GM12891 (cell line): ENCODE measurements around the gene S100A2.

Experiments
- PAX5 ChIP-seq: IDR thresholded peaks from 2 replicates; pipeline ENCODE4 v1.6.1; 2011; ENCODE audit warnings: low read length, moderate library complexity, mild to moderate bottlenecking; ENCODE audit not compliant: insufficient read depth, severe bottlenecking
- POLR2A ChIP-seq: IDR thresholded peaks from 2 replicates; pipeline ENCODE4 v1.6.1; 2011; ENCODE audit warnings: low read depth, low read length, control low read depth
- POLR2AphosphoS5 ChIP-seq: IDR thresholded peaks from 2 replicates; pipeline ENCODE4 v1.6.1; 2011; ENCODE audit warnings: low read depth, low read length, control low read depth
- POU2F2 ChIP-seq: IDR thresholded peaks from 2 replicates; pipeline ENCODE4 v1.6.1; 2011; ENCODE audit warnings: low read depth, mild to moderate bottlenecking, control low read depth, low read length, moderate library complexity
- SPI1 ChIP-seq: IDR thresholded peaks from 2 replicates; pipeline ENCODE4 v1.6.1; 2011; ENCODE audit warnings: low read depth, low read length, control low read depth
- TAF1 ChIP-seq: IDR thresholded peaks from 2 replicates; pipeline ENCODE4 v1.6.1; 2011; ENCODE audit warnings: low read depth, low read length, control low read depth

DNA sequence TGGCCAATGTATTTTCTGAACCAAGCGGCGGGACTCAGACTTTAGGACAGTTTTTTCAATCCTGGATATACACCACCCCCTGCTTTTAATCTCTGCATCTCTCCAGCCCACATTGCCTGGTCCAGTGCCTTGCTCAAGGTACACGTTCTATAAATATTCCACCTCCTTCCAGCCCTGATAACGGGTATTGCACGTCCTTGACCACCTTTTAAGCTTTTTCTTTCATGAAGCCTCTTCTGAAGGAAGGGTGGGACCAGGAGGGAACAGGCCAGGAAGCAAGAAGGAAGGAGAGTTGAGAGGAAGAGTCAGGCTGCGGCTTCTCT lies 43.9 kb upstream of the S100A2 start:
- TF ChIP-seq POLR2AphosphoS5 (no peak), POLR2A (no peak), TAF1 (no peak), PAX5 (no peak), POU2F2 (no peak), SPI1 (no peak)
